HG02763 (cell line): ENCODE results near the gene TEX261.

ENCODE experiments used
- ATAC-seq: cut with Tn5 transposase; IDR thresholded peaks from one replicate; pipeline ENCODE4 v1.9.1; 2021; ENCODE audit warnings: mild to moderate bottlenecking, moderate library complexity; ENCODE audit not compliant: unreplicated experiment

TEX261 gene

DNA sequence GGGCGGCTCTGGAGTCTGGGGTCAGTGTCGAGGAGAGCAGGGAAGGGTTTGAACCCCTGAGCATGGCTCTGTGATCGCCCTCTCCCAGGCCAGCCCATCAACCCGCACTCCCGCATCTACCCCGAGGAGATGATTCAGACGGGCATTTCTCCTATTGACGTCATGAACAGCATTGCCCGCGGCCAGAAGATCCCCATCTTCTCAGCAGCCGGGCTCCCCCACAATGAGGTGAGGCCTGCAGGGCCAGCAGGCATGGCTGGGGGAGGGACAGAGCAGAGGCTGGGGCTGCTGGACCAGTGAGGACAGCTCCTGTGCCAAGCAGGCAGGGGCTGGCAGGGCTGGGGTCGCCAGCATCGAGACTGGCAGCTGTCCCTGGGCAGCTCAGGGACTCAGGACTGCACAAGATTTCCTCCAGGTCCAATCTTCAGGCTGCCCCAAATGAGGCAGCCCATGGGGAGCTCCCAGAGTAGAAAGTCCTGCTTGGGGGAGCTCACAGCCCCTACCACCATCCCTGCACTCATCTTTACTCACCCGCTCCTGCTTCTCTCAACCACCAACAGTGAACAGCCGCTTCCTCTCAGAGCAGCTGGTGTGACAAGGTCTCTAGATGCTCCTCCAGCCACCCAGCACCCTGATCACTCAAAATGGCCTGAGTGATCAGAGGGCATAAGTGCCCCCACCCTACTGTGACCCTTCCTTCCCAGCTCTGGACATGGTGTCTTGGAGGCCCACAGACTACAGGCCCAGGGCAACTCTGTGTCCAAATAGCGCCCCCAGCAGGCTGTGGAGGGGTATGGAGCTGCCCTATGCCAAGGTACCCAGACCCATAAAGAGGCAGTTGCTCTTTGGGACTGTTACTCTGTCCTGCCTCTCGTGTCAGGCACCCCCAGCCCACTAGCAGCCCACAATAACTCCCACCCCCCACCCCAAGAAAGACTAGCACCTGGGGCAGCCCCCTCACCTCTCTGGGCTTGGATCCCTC is 34.5 kb downstream of the TEX261 start:
- ATAC-seq: no peak

- ATAC-seq: no peak
Measured at GRCh38 chr2:70959271-70959761, 35.4 kb downstream of the TEX261 start.

- no peak for ATAC-seq
Measured at GRCh38 chr2:70958759-70959158, 35.9 kb downstream of the TEX261 start.

GRCh38 chr2:70957798-70958197 is 36.9 kb downstream of the TEX261 start:
- no peak for ATAC-seq

DNA sequence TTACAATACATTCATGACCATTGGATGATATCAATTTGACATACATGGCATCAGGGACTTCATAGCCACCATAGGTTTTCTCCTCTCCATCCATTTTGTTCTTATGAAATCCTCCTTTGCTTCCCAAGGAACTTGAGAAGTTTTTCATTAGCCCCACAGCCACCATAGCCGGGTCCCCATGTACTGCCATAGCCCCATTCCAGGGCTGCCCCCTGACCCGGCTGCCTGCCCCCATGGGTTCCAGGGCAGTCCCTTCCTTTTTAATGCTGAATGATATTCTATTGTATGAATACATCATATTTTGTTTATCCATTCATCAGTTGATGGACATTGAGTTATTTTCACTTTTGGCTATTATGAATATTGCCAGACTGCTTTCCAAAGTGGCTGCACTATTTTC is 38.5 kb downstream of the TEX261 start:
- no peak for ATAC-seq

GRCh38 chr2:70954886-70955285 is 39.8 kb downstream of the TEX261 start:
- ATAC-seq: no peak

GRCh38 chr2:70949086-70949485 is 45.6 kb downstream of the TEX261 start:
- ATAC-seq: no peak

DNA sequence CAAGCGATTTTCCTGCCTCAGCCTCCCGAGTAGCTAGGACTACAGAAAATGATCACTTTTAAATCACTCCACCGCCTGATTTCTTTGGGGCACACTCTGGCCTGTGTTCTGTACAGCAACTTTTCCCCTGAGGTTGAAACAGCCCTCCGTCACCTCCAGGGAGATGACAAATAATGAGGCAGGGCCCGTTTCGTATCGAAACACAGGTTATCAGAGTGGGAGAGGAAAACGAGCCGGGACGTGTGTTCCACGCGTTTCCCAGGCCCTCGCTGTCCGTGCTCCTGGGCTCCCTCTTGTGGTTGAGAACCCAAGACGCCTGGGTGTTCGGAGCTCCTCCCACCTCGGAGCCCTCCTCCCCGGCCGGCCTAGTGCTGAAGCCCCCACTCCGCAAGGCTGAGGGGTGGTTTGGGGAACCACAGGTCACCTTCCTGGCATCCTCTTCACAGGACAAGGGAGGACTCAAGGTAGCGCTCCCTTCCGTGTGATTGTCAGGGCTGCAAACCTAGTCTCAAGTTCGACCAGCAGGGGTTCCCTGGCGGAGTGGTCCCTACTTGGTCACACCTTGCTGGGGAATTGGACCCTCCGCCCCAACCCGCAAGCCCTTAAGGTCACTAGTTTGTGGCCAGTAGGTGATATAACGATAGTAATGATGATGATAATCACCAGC is 46.2 kb downstream of the TEX261 start:
- ATAC-seq: peak; percentile 73

DNA sequence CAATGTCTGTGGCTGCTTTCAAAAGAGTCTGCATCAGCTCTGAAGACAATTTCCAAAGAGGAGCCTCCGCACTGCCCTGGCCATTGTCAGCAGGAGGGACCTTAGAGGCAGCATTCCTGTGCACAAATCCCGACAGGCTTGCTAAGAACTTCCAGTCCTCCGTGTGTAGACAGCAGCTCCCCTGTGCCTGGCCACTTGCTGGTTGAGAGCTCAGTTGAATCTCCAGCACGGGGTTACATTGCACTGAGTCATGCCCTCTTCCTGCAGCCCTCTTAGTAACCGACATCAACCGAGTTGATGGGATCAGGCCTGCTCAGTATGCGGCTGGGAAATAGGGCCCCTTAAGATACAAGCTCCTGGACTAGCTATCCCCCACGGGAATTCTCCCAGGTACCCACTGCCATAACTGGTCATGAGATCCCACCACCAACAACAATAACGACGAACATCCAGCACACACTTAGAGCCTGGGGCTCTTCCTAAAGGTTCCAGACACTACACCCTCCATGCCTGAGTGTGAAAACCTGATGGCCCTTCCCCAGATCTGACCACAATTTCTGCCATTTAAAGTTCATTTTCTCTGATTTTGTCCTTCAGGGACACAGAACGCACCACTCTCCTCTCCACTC is 47.0 kb downstream of the TEX261 start:
- ATAC-seq: no peak

DNA sequence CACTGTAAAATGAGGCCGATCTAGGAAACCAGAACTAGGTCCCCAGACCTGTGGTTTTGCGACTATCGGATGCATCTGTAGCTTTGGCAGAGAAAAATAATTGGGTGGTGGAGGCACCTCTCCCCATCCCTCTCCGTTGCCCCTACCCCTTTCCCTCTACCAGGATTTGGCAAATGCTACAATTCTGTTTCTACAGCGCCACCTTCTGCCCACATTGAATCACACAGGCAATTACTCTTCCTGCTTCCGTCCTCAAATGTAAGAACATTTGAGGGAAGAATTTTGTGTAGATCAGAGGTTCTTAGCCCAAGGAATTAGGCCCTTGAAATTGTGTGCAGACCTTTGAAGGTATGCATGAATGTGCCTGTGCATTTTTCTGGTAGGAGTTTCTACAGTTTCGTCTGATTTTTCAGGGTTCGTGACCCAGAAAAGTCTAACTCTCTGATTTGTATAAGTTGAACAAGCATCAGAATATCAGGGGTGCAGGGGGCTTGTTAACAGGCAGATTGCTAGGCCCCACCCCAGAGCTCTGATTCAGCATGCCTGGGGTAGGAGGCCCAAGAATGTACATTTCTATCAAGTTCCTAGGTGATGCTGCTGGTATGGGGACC is 47.7 kb downstream of the TEX261 start:
- no peak for ATAC-seq

DNA sequence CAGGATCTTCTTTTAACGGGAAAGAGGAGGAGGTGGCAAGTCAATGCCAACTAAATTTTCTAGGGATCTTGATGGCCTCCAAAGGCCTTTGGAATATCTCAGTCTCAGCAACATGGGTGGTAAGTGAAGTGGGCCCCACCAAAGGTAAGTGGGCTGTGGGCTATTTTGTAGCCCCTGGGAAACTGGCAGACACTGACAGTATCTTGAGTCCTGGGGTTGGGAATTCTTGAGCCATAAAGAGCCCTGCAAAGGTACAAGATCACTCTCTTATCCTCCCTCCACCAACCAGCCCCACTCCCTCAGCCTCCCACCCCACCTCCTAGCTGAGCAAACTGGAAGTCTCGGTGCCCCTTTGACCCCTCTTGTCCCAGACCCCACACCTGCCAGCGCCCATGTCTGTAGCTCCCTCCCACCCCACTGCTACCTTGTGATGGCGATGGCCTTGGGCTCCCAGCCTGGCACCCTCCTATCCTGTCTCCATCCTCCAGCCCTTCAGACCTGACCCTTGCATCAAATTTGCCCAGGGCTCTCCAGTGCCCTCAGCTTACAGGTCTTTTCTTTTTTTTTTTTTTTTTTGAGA is 50.5 kb downstream of the TEX261 start:
- ATAC-seq: no peak

GRCh38 chr2:70943205-70943871 is 51.3 kb downstream of the TEX261 start:
- no peak for ATAC-seq

- ATAC-seq: no peak
Measured at GRCh38 chr2:70942396-70943204, 52.1 kb downstream of the TEX261 start.

DNA sequence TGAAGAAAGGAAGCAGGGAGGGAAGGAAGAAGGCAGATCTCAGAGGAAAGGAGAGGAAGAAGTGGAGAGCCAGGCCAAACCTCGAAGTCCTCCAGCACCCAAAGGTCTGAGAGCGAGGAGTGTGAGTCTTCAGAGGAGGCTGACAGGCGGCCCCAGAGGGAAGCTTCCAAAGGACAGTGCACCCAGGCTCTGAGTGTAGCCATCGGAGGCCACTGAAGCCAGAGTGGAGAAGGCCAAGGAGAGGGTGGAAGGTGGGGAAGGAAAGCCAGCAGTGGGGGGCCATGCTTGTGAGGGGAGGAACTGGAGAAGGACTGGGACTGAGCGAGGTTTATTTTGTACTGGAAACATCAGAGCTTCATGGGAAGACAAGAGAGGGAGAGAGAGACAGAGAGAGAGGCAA is 53.0 kb downstream of the TEX261 start:
- ATAC-seq: no peak

DNA sequence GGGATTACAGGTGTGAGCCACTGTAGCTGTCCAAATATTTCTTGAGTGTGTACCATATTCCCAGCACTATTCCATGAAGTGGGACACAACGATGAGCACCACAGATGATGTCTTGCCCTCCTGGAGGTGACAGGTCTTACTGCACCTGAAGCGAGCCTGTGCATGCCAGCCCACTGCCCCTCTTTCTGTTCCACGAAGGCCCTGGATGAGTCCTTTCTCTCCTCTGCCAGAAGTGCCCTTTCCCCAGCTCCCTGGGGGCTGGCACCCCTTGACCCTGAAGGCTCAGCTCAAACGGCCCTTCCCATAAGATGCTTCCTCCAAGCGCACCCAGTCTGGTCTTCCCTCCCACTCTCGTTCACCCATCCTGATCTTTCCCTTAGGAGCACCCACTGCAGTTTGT is 53.5 kb downstream of the TEX261 start:
- no peak for ATAC-seq

DNA sequence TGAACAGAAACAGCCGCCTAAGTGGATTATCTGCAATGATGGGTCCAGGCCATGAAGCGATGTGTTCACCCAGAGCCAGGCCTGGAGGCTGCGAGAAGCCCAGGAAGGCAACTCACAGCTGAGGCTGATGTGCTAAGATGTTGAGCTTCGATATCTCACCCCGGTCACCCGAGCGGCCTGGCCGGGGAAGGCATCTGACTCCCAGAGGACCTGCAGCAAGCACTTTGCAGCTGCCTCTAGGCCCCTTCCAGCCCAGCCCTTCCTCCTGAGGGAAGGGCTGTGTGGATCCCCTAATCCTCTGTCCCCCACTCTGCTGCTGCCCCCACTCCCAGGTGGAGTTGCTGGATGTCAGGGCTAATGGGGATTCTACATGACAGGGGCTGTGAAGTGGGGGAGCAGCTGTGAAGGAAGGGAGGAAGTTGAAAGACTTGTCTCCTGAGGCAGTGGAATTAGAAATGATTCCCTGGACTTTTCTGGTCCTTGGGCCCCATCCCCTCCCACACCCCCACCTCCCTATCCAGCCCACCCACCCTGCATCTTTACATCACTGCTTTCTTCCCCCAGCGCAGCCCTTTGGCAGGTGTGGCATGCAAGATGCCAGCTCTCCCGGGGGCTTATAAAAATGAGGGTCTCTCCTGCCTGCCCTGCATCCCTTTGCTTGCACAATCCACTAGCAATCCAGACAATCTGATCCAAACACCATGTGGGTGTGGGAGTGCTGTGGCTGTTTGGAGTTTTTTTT is 54.7 kb downstream of the TEX261 start:
- no peak for ATAC-seq

GRCh38 chr2:70939001-70939838 is 55.5 kb downstream of the TEX261 start:
- no peak for ATAC-seq

DNA sequence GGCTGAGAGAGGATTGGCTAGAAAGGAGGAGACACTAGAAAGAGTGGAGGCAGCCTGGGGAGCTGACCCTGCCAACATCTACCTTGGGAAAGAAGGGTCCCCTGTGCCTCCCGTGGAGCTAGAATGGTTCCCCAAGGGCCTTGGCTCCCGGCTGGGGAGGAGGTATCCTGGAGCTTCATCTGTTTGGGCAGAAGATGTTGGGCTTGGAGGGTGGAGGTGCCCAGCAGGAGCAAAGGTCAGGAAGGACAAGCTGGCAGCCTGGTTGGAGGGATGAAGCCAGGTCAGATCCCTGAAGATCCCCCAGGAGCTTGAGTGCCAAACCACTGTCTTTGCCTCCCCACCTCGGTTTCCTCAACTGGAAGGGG is 56.1 kb downstream of the TEX261 start:
- ATAC-seq: no peak
